Naive thymus-derived CD8-positive, alpha-beta T cell (primary cell): ENCODE results near the gene FLT1. TPM values are rescaled to one million over a fixed set of nuclear protein-coding genes. Genes with fewer than 3 reads are reported as not detected.

Experiments used
- ATAC-seq, 2 donors: fragments of 150-1000 bp; cut with Tn5 transposase in 1 of 2; sonication (Bioruptor Pico), chemical (Tn5 transposase) in 1 of 2; 1 replicate in 1 of 2; 2 replicates in 1 of 2; pipeline ENCODE4 v1.10.0; 2021; ENCODE audit warnings: mild to moderate bottlenecking in 2 of 2, moderate library complexity in 2 of 2
- POLR2A ChIA-PET: fragments of 350-600 bp; sonication (Branson Sonifier 250); formaldehyde crosslinking; loops from one replicate; lab custom pipeline; 2021; ENCODE audit warnings: antibody characterized with exemption; lab: Charles Lee
- DNase-seq, 10 donors: peaks; one replicate each; pipeline versions ENCODE4 v3.0.0 to v3.0.0-alpha.2; 2020 to 2022
- H3K27ac Mint-ChIP-seq, 10 donors: one replicate each; pipeline ENCODE4 v1.8.0; 2020 to 2022; ENCODE audit warnings: mild to moderate bottlenecking in 10 of 10, mixed read lengths in 10 of 10, moderate library complexity in 4 of 10, inconsistent platforms in 1 of 10
- H3K27me3 Mint-ChIP-seq, 5 donors: one replicate each; pipeline ENCODE4 v1.8.0; 2021 to 2022; ENCODE audit warnings: mixed read lengths in 5 of 5
- H3K36me3 Mint-ChIP-seq, 3 donors: one replicate each; pipeline ENCODE4 v1.8.0; 2020 to 2022; ENCODE audit warnings: mixed read lengths in 3 of 3, mild to moderate bottlenecking in 2 of 3, inconsistent platforms in 1 of 3
- H3K4me1 Mint-ChIP-seq, 4 donors: one replicate each; pipeline ENCODE4 v1.8.0; 2021 to 2022; ENCODE audit warnings: mixed read lengths in 4 of 4
- H3K4me3 Mint-ChIP-seq, 10 donors: one replicate each; pipeline ENCODE4 v1.8.0; 2020 to 2022; ENCODE audit warnings: mild to moderate bottlenecking in 10 of 10, mixed read lengths in 10 of 10, moderate library complexity in 6 of 10, inconsistent platforms in 1 of 10
- H3K9me3 Mint-ChIP-seq, 9 donors: one replicate each; pipeline ENCODE4 v1.8.0; 2020 to 2022; ENCODE audit warnings: mixed read lengths in 9 of 9, mild to moderate bottlenecking in 3 of 9, inconsistent platforms in 1 of 9, moderate library complexity in 1 of 9
- polyA plus RNA-seq, 3 donors: library from polyadenylated mRNA; unstranded; fragments of 300-500 nt; fragmentation: Illumina TruSeq; gene quantifications; one replicate each; pipeline ENCODE4 v1.2.3, GENCODE V29; 2021
- total RNA-seq, 8 experiments: library from RNA in 2 of 8; stranded (reverse) in 2 of 8; gene quantifications; one replicate each; pipeline ENCODE4 v1.2.3 and lab custom pipeline; 2021 to 2026

The FLT1 gene
- total and polyA plus RNA-seq, 5 experiments from 2014 or later = 0.97 to 2.4 (median 1.3) TPM

GRCh38 chr13:28380319-28380718 lies 114.6 kb downstream of the FLT1 start:
- no peak overlapping the region for H3K27ac Mint-ChIP-seq
- peaks cover 3 to 4% (median 3%) of the 10 kb centered on the region in 3 donors for H3K36me3 Mint-ChIP-seq

DNA sequence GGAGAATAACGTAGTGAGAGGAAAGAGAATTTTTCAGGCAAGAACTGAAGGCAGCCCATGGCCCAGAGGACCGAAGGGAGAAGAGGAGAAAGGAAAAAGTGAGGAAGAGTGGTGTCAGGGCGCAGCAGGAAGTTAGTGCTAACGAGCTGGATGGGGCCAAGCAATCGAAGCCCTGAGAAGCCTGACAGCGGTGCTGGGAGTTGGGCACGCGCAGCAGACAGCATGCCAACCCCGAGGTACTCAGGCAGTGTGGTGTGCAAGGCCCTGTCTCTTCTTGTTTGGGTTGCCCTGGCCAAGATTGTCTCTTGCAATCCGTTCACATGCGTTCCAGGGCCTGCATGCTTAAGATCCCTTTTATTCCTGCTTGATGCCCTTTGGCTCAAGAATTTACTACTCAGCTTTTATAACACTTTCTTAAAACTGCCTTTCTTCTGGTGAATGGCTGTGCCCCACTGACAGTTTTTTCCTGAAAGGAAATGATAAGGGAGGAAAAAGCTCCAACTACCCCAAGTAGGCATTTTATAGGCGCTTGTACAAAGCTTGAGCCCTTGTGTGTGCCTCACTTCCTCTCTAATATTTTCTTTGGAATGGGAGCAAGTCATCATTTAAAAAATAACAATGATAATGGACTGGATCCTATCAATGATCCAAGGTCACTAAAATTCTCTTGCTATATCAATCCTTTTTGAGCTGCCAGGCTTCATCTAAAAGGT lies 115.4 kb downstream of the FLT1 start:
- peaks cover 0 to 1% (median 0%) of the 10 kb centered on the region in 4 donors for H3K4me1 Mint-ChIP-seq
- H3K36me3 Mint-ChIP-seq = peaks cover 2 to 4% (median 3%) of the 10 kb centered on the region in 3 donors
- H3K27me3 Mint-ChIP-seq = peaks cover 0 to 10% (median 0%) of the 10 kb centered on the region in 5 donors
- no peak overlapping the region for H3K27ac Mint-ChIP-seq
- ATAC-seq (no peak), DNase-seq (no peak)
- H3K4me3 Mint-ChIP-seq = no peak overlapping the region
- POLR2A ChIA-PET = no interaction called here
- H3K9me3 Mint-ChIP-seq = no peaks in the 10 kb centered on the region

More at GRCh38 chr13:28380319-28380718, 114.6 kb downstream of the FLT1 start:
- ATAC-seq = no peak
- Mint-ChIP-seq H3K9me3 (no peaks in the 10 kb centered on the region), H3K4me1 (peaks cover 0 to 5% (median 1%) of the 10 kb centered on the region in 4 donors), H3K4me3 (no peak overlapping the region), H3K27me3 (peaks cover 0 to 12% (median 0%) of the 10 kb centered on the region in 5 donors)
- POLR2A ChIA-PET = no interaction called here
- no peak for DNase-seq

DNA sequence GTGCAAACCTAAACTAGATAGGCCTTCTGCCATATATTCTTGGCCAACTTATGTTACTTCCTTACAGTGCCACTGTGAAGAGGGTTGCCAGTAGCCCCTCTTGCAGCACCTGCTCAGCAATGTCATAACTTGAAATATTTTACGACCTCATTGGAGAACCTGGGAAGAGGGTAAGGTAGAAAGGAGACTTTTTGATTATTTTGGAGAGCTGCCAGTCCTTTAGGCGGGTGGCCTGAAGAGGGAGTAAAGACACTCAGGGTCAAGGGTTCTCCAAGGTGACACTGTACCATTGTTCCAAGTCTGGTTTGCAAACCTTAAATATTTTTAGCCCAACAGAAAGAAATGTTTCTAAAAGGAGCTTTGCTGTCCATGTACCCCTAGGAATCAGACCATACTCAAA lies 118.3 kb downstream of the FLT1 start:
- Mint-ChIP-seq H3K4me3 (no peak overlapping the region), H3K27ac (no peak overlapping the region), H3K36me3 (no peaks in the 10 kb centered on the region), H3K27me3 (peaks cover 0 to 6% (median 0%) of the 10 kb centered on the region in 5 donors), H3K4me1 (no peaks in the 10 kb centered on the region), H3K9me3 (no peaks in the 10 kb centered on the region)
- POLR2A ChIA-PET = no interaction called here
- DNase-seq (no peak), ATAC-seq (no peak)

DNA sequence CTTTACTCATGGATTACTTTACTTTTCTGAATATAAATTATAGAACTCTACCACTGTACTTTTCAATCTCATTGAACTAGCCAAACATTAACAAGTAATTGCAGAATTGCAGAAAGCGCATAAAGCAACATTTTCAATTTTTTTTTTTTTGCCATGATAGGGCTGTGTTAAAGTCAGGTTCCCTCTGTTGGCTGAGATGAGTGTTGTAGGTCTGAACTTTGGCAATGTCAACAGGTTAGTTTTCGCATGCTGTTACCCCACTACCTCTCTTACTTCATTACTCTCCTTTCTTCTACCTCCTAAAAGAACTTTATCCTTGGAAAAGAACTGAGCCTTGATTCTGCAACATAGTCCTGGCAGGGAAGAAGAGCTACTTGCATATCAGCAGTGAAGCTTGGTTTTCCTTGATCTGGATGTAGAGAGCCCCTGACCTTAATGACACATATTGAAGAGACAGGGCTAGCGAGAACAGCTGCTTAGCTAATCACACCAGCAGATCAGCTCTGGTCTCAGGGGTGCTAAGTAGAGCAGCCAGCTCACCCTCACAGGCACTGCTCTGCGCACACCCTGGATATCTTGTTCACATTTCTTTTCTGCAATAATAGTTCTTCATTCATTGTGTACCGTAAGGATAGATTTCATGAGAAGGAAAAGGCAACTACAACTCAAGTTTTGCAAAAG lies 119.5 kb downstream of the FLT1 start:
- Mint-ChIP-seq H3K9me3 (no peaks in the 10 kb centered on the region), H3K4me3 (no peak overlapping the region), H3K4me1 (no peaks in the 10 kb centered on the region), H3K27me3 (peaks cover 0 to 9% (median 0%) of the 10 kb centered on the region in 5 donors), H3K27ac (no peak overlapping the region), H3K36me3 (no peaks in the 10 kb centered on the region)
- DNase-seq (no peak), ATAC-seq (no peak)
- POLR2A ChIA-PET = no interaction called here

- POLR2A ChIA-PET = no interaction called here
- no peak overlapping the region for H3K27ac Mint-ChIP-seq
- no peaks in the 10 kb centered on the region for H3K4me1 Mint-ChIP-seq
- H3K4me3 Mint-ChIP-seq = no peak overlapping the region
- peaks cover 0 to 4% (median 0%) of the 10 kb centered on the region in 3 donors for H3K36me3 Mint-ChIP-seq
- ATAC-seq (no peak), DNase-seq (no peak)
- H3K9me3 Mint-ChIP-seq = no peaks in the 10 kb centered on the region
- H3K27me3 Mint-ChIP-seq = peaks cover 0 to 6% (median 3%) of the 10 kb centered on the region in 5 donors
These were observed 121.1 kb downstream of the FLT1 start for GRCh38 chr13:28373810-28374209.

- ATAC-seq (no peak), DNase-seq (no peak)
- POLR2A ChIA-PET = no interaction called here
- peaks cover 0 to 5% (median 3%) of the 10 kb centered on the region in 5 donors for H3K27me3 Mint-ChIP-seq
- peaks cover 3 to 5% (median 5%) of the 10 kb centered on the region in 3 donors for H3K36me3 Mint-ChIP-seq
- no peak overlapping the region for H3K4me3 Mint-ChIP-seq
- H3K27ac Mint-ChIP-seq = no peak overlapping the region
- no peaks in the 10 kb centered on the region for H3K4me1 Mint-ChIP-seq
- no peaks in the 10 kb centered on the region for H3K9me3 Mint-ChIP-seq
These were observed 124.5 kb downstream of the FLT1 start for GRCh38 chr13:28370448-28370847.

DNA sequence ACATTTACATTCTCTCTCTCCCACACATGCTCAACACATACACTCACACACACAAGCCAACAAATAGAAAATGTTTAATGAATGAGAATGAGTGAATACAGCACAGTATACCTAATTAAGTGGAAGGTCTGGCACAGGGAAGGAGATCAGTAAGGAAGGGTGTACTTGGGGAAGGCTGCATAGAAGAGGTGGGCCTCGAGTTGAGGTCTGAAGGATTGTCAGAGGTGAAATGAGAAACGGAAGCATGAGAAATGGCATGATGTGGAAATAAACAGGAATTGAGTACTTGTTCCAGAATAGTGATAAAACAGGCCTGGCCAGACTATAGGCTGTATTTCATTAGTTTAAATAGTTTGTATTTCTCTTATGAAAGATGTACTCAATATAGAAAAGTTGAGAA lies 136.2 kb downstream of the FLT1 start:
- H3K4me3 Mint-ChIP-seq = no peak overlapping the region
- DNase-seq = no peak
- ATAC-seq = no peak
- H3K36me3 Mint-ChIP-seq = no peaks in the 10 kb centered on the region
- H3K9me3 Mint-ChIP-seq = peaks cover 0 to 3% (median 0%) of the 10 kb centered on the region in 9 donors
- H3K27ac Mint-ChIP-seq = peak overlapping the region in 1 of 10 donors; percentile 29
- H3K27me3 Mint-ChIP-seq = no peaks in the 10 kb centered on the region
- POLR2A ChIA-PET = no interaction called here
- H3K4me1 Mint-ChIP-seq = peaks cover 10 to 44% (median 28%) of the 10 kb centered on the region in 4 donors

- ATAC-seq (no peak), DNase-seq (no peak)
- Mint-ChIP-seq H3K27ac (peak overlapping the region in 3 of 10 donors; percentile 11 to 63 (median 40)), H3K4me3 (peak overlapping the region in 1 of 10 donors; percentile 22), H3K36me3 (no peaks in the 10 kb centered on the region), H3K27me3 (no peaks in the 10 kb centered on the region), H3K4me1 (peaks cover 10 to 47% (median 29%) of the 10 kb centered on the region in 4 donors), H3K9me3 (peaks cover 0 to 3% (median 0%) of the 10 kb centered on the region in 9 donors)
- POLR2A ChIA-PET = no interaction called here
These were observed 137.0 kb downstream of the FLT1 start for GRCh38 chr13:28357911-28358433.

- Mint-ChIP-seq H3K9me3 (peaks cover 0 to 3% (median 0%) of the 10 kb centered on the region in 9 donors), H3K4me3 (no peak overlapping the region), H3K4me1 (peaks cover 13 to 47% (median 32%) of the 10 kb centered on the region in 4 donors), H3K27me3 (no peaks in the 10 kb centered on the region), H3K36me3 (no peaks in the 10 kb centered on the region), H3K27ac (peak overlapping the region in 4 of 10 donors; percentile 1 to 60 (median 26))
- POLR2A ChIA-PET = no interaction called here
- no peak for DNase-seq
- ATAC-seq = no peak
These were observed 137.6 kb downstream of the FLT1 start for GRCh38 chr13:28357247-28357825.

DNA sequence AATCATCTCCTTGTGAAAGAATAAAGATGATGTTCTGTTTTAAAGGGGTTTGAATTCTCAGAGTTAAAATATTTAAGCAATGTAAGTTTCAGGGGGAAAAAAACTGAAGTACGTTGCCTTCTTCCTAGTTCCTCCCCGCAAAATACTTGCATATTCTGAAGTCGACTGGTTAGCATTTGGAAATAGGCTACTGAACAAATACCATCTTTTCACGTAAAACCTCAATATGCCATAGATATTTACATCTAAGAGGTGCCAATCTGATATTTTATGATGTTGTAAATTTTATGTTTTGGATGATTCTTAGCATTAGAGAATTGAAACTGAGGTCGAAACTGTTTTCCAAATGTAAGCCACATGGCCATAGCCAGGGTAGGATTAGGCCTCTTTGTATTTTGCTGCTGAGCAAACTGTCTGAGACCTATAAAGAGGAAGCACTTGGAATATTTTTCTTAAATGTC lies 138.3 kb downstream of the FLT1 start:
- POLR2A ChIA-PET = no interaction called here
- Mint-ChIP-seq H3K9me3 (peaks cover 0 to 3% (median 0%) of the 10 kb centered on the region in 9 donors), H3K4me1 (peaks cover 13 to 47% (median 32%) of the 10 kb centered on the region in 4 donors), H3K27me3 (no peaks in the 10 kb centered on the region), H3K27ac (peak overlapping the region in 2 of 10 donors; percentile 22 to 65), H3K4me3 (no peak overlapping the region), H3K36me3 (no peaks in the 10 kb centered on the region)
- ATAC-seq (no peak), DNase-seq (no peak)

- peak overlapping the region in 9 of 10 donors; percentile 12 to 88 (median 41) for H3K27ac Mint-ChIP-seq
- H3K27me3 Mint-ChIP-seq = no peaks in the 10 kb centered on the region
- POLR2A ChIA-PET = no interaction called here
- H3K4me3 Mint-ChIP-seq = peak overlapping the region in 5 of 10 donors; percentile 1 to 59 (median 46)
- DNase-seq (peak in 6 of 10 donors; percentile 2 to 57 (median 6)), ATAC-seq (peak in 1 of 2 donors; percentile 86)
- peaks cover 0 to 3% (median 0%) of the 10 kb centered on the region in 9 donors for H3K9me3 Mint-ChIP-seq
- no peaks in the 10 kb centered on the region for H3K36me3 Mint-ChIP-seq
- H3K4me1 Mint-ChIP-seq = peaks cover 13 to 47% (median 32%) of the 10 kb centered on the region in 4 donors
These were observed 139.0 kb downstream of the FLT1 start for GRCh38 chr13:28355822-28356371.
